Anterior cingulate cortex (tissue), 58 donors: ENCODE results near the gene KRTAP5-4.
"Not testable (repeated sequence)": the region's sequence is repeated elsewhere in the genome, so short reads cannot be mapped to it uniquely, and the experiment has no call there.

Experiments
- DNase-seq, 58 donors: peaks; one replicate each; lab custom pipeline; 2025; lab: John Stamatoyannopoulos, UW

KRTAP5-4 gene

GRCh38 chr11:1605923-1606322 lies 16.0 kb downstream of the KRTAP5-4 start:
- not testable (repeated sequence) for DNase-seq

GRCh38 chr11:1604711-1605110 lies 17.2 kb downstream of the KRTAP5-4 start:
- no peak for DNase-seq

DNA sequence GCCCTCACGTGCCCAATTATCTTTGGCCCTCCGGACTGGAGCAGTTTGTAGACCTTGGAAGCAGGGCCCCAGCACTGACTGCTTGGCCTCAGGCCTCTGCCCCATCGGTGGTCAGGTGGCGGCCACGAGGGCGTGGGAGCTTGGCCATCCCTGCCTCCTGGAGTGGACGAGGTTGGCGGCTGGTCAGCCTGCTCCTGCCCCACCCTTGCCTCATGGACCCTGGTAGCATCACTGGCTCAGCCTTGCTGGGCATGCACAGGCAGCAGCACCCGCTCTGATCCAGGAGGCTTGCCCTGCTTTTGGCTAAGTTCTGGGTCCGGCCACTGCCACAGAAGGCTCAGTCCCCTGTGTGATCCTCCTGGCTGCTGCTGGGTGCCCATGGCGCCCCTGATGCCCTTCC lies 17.8 kb downstream of the KRTAP5-4 start:
- no peak for DNase-seq

GRCh38 chr11:1603629-1604028 lies 18.3 kb downstream of the KRTAP5-4 start:
- DNase-seq, result no peak

DNA sequence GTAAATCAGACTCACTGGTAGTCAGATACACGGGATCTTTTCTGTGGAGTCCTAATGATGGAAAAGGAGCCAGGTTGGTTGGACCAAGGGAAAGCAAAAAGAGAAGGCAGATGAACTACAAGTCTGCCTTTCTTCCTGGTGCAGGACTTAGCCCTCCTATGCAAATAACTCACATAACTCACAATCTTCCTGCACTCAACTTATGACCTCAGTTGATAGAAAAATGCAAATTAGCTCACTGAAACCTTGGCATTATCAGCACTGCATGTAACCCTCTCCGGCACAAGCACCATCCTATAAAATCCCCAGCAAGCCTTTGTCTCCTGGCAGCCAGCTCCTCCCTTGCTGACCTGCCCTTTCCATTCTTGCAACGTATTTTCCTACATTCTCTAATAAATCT lies 20.3 kb downstream of the KRTAP5-4 start:
- DNase-seq, result not testable (repeated sequence)

DNA sequence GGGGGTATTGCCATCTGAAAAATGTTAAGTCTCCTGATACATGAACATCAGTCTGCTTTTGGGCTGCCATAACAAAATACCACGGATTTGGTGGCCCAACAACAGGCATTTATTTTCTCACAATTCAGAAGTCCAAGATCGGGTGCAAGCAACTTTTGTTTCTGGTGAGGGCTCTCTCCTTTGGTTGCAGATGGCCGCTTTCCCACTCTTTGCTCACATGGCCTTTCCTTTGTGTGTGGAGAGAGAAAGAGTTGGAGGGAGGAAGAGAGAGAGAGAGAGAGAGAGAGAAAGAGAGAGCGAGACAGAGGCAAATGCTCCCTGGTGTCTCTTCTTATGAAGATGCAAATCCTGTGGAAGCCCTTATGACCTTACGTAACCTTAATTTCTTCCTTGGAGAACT lies 21.3 kb downstream of the KRTAP5-4 start:
- peak in 10 of 58 donors; percentile 6 to 52 (median 16) for DNase-seq

- DNase-seq, result no peak
Measured at GRCh38 chr11:1598816-1599215, 23.1 kb downstream of the KRTAP5-4 start.

DNA sequence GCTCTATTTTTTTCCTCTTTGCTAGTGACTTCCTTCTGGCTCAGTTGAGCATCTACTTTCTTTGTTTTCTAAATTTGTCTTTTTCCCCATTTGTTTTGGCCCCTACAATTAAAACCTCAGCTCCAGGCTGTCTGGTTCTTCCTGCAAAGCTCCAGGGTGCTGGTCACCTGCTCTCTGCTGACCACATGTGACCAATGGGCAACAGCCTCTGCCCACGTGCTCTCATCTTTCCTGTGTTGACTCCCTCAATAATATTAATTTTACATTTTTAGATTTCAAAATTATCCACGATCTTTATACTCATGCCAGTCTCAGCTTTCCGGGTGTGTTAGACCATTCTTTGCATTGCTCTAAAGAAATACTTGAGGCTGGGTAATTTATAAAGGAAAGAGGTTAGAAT lies 23.5 kb downstream of the KRTAP5-4 start:
- not testable (repeated sequence) for DNase-seq

- DNase-seq, result no peak
Measured at GRCh38 chr11:1597994-1598380, 24.0 kb downstream of the KRTAP5-4 start, which contains the start of gene KRTAP5-2. Gene KRTAP5-2, minus strand, starts transcription at chr11:1598294. Its CDS starts 44 bp downstream, at chr11:1598250.

DNA sequence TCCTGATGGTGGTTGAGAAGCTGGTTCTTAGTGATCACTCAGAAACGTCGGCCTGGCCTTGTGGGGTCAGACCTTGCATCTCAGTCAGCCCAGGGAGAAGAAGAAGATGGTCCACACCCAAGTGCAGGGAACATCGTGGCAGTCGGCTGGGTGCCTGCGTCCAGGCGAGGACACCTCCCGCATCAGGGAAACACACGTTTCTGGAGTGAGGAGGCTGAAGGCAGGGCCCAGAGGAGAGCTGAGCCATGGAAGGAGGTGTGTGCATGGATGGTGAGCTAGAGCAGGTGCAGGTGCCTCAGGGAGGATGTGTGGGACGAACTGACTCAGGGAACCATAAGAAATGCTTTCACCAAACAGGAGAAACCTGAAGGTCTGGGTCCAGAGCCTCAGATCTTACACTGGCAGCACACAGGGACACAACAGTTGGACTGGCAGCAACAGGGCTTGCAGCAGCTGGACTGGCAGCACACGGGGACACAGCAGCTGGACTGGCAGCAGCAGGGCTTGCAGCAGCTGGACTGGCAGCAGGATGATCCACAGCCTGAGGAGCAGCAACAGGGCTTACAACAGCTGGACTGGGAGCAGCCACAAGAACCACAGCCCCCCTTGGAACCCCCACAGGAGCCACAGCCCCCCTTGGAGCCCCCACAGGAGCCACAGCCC lies 24.5 kb downstream of the KRTAP5-4 start:
- DNase-seq, result no peak

- DNase-seq, result not testable (repeated sequence)
Measured at GRCh38 chr11:1596576-1597121, 25.3 kb downstream of the KRTAP5-4 start.

GRCh38 chr11:1595994-1596575 lies 25.9 kb downstream of the KRTAP5-4 start:
- not testable (repeated sequence) for DNase-seq

DNA sequence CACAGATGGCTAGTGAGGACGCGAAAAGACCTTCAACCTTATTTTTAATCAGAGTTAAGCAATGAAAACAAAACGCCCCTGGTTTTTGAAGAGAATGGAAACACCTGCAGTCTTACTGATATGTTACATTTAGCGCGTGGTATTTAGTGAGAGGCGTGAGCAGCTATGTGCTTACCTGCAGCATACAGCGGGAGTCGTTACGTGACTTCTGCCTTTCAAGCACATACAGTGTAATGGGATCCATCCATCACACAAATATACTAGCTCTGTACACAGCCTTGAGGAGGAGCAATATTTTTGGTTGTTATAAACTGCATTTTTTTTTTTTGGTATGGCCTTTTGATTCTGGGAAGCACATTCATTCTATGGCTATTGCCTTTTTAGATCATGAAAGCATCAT lies 29.3 kb downstream of the KRTAP5-4 start:
- DNase-seq, result no peak

GRCh38 chr11:1589996-1590395 lies 31.9 kb downstream of the KRTAP5-4 start:
- no peak for DNase-seq

DNA sequence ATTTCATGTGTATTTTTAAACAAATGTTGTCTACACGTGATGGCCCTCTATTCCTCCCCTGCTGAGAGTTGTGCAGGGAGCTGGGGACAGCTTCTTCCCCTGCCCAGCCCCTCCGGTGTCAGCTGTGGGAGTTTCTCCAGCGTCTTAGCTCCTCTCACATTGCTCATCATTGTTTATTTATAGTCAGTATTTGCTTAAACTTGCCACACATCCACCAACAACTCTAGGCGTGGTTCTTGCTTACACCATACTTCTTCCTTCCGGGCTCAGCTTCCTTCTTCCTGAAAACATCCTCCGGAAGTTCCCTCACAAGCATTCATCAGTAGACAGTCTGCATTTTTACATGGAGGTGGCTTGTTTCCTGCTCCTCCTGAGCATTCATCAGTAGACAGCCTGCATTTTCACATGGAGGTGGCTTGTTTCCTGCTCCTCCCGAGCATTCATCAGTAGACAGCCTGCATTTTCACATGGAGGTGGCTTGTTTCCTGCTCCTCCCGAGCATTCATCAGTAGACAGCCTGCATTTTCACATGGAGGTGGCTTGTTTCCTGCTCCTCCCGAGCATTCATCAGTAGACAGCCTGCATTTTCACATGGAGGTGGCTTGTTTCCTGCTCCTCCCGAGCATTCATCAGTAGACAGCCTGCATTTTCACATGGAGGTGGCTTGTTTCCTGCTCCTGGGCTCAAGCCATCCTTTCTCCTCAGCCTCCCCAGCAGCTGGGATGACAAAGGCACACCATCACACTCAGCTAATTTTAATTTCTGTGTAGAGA lies 32.6 kb downstream of the KRTAP5-4 start:
- DNase-seq, result not testable (repeated sequence)

DNA sequence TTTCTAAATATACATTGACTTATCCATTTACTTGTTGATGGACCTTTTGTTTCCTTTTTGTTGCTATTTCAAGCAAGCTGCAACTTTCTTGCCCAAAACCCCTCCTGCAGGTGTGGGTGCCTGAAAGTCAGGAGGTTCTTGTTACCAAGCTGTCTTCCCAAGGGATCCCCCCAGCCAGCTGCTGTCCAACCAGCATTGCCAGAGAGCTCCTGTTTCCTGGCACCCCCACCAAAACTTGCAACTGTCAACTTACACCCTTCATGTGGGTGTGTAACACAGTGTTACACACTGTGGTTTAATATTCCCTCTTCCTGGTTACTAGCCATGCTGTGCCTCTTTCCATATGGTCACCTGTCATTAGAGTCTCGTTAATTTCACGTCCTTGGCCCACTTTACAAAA lies 35.2 kb downstream of the KRTAP5-4 start:
- DNase-seq, result no peak

- DNase-seq, result not testable (repeated sequence)
Measured at GRCh38 chr11:1584661-1585370, 37.1 kb downstream of the KRTAP5-4 start, which contains the start of gene KRTAP5-1. Gene KRTAP5-1, minus strand, starts transcription at chr11:1585283. Its CDS starts 34 bp downstream, at chr11:1585249.

- not testable (repeated sequence) for DNase-seq
Measured at GRCh38 chr11:1582909-1583308, 39.0 kb downstream of the KRTAP5-4 start.

DNA sequence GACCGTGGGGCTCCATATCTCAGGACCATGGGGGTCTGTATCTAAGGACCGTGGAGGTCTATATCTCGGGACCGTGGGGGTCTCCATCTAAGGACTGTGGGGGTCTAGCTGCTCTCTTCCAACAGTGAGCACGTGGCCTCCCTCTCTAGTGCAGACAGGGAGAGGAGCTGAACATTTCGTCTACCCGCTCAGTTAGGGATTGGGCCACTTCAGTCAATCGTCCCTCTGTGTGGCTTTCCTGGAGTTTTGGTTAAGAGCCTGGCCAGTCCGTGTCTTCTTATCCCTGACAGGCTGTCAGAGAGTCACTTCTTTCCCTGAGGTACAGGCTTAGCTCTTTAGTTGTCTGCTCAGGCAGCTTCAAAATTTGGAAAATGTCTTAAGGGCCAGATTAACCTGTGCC lies 40.0 kb downstream of the KRTAP5-4 start:
- DNase-seq, result no peak

GRCh38 chr11:1576825-1577224 lies 45.1 kb downstream of the KRTAP5-4 start:
- no peak for DNase-seq
